Activated CD8-positive, alpha-beta T cell treated with anti-CD3 and anti-CD28 coated beads for 36 hours (primary cell): ENCODE measurements around the gene BRAP. TPM values are rescaled to one million over a fixed set of nuclear protein-coding genes. Genes with fewer than 3 reads are reported as not detected.
"Not testable (repeated sequence)": the region's sequence is repeated elsewhere in the genome, so short reads cannot be mapped to it uniquely, and the experiment has no call there.

ENCODE experiments used
- ATAC-seq: fragments of 200-7000 bp; cut with Tn5 transposase; one replicate; pipeline ENCODE4 v1.10.0; 2021; ENCODE audit warnings: mild to moderate bottlenecking, moderate library complexity
- CTCF ChIA-PET: fragments of 350-600 bp; sonication (Branson Sonifier 250); formaldehyde crosslinking; loops from one replicate; lab custom pipeline; 2021; ENCODE audit warnings: antibody characterized with exemption; lab: Charles Lee
- POLR2A ChIA-PET: fragments of 350-600 bp; sonication (Branson Sonifier 250); formaldehyde crosslinking; loops from one replicate; lab custom pipeline; 2021; ENCODE audit warnings: antibody characterized with exemption; lab: Charles Lee
- DNase-seq: peaks from one replicate; pipeline ENCODE4 v3.0.0-alpha.2; 2020
- H3K27ac Mint-ChIP-seq: one replicate; pipeline ENCODE4 v1.8.0; 2021; ENCODE audit warnings: mild to moderate bottlenecking, mixed read lengths
- H3K27me3 Mint-ChIP-seq: one replicate; pipeline ENCODE4 v1.8.0; 2021; ENCODE audit warnings: mixed read lengths
- H3K36me3 Mint-ChIP-seq: one replicate; pipeline ENCODE4 v1.8.0; 2021; ENCODE audit warnings: low read depth, mixed read lengths
- H3K4me1 Mint-ChIP-seq: one replicate; pipeline ENCODE4 v1.8.0; 2021; ENCODE audit warnings: low read depth, mixed read lengths
- H3K4me3 Mint-ChIP-seq: one replicate; pipeline ENCODE4 v1.8.0; 2021; ENCODE audit warnings: mild to moderate bottlenecking, moderate library complexity, mixed read lengths
- H3K9me3 Mint-ChIP-seq: one replicate; pipeline ENCODE4 v1.8.0; 2021; ENCODE audit warnings: mixed read lengths
- intact Hi-C: fragments of 100-400 bp; cut with micrococcal nuclease; formaldehyde crosslinking; loops from one replicate; pipeline ENCODE4 v1.10.0; 2022
- total RNA-seq, 2 experiments: library from RNA; stranded (reverse); gene quantifications; one replicate each; pipeline ENCODE4 v1.2.3, GENCODE V29; 2021
- TF ChIP-seq, protein P1 (sequence below): fragments of 200-600 bp; IDR thresholded peaks from one replicate; pipeline ENCODE4 v1.8.0; 2022; ENCODE audit warnings: antibody characterized with exemption, mild to moderate bottlenecking

The BRAP gene
- total RNA-seq, 2 experiments from 2014 or later, result 16.3 to 16.9 TPM

DNA sequence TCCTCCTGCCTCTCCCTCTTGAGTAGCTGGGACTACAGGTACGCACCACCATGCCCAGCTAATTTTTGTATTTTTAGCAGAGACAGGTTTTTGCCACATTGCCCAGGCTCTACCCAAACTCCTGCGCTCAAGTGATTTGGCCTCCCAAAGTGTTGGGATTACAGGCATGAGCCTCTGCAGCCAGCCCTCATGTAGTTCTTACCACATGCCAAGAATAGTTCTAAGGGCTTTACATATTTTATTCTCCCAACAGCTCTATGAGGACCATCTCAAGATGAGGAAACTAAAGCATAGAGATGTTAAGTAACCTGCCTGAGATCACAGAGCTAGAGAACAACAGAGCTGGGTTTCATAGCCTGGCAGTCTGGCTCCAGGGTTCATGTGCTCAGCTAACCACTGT lies 43.0 kb upstream of the BRAP start:
- ChIA-PET CTCF (no interaction called here), POLR2A (interaction anchor here (0.5 to 1.2 kb wide), 2 partner anchors 16 to 1278 kb away, joined by 3 to 4 read pairs; no protein-coding TSS in a partner anchor)
- Mint-ChIP-seq H3K27ac (no peak overlapping the region), H3K4me3 (no peak overlapping the region), H3K9me3 (no peaks in the 10 kb centered on the region), H3K27me3 (no peaks in the 10 kb centered on the region), H3K4me1 (no peaks in the 10 kb centered on the region), H3K36me3 (peaks cover 17% of the 10 kb centered on the region)
- intact Hi-C loops, result no loop called here
- ATAC-seq (no peak), DNase-seq (no peak)
- TF ChIP-seq, protein P1, sequence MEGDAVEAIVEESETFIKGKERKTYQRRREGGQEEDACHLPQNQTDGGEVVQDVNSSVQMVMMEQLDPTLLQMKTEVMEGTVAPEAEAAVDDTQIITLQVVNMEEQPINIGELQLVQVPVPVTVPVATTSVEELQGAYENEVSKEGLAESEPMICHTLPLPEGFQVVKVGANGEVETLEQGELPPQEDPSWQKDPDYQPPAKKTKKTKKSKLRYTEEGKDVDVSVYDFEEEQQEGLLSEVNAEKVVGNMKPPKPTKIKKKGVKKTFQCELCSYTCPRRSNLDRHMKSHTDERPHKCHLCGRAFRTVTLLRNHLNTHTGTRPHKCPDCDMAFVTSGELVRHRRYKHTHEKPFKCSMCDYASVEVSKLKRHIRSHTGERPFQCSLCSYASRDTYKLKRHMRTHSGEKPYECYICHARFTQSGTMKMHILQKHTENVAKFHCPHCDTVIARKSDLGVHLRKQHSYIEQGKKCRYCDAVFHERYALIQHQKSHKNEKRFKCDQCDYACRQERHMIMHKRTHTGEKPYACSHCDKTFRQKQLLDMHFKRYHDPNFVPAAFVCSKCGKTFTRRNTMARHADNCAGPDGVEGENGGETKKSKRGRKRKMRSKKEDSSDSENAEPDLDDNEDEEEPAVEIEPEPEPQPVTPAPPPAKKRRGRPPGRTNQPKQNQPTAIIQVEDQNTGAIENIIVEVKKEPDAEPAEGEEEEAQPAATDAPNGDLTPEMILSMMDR, result no peak

DNA sequence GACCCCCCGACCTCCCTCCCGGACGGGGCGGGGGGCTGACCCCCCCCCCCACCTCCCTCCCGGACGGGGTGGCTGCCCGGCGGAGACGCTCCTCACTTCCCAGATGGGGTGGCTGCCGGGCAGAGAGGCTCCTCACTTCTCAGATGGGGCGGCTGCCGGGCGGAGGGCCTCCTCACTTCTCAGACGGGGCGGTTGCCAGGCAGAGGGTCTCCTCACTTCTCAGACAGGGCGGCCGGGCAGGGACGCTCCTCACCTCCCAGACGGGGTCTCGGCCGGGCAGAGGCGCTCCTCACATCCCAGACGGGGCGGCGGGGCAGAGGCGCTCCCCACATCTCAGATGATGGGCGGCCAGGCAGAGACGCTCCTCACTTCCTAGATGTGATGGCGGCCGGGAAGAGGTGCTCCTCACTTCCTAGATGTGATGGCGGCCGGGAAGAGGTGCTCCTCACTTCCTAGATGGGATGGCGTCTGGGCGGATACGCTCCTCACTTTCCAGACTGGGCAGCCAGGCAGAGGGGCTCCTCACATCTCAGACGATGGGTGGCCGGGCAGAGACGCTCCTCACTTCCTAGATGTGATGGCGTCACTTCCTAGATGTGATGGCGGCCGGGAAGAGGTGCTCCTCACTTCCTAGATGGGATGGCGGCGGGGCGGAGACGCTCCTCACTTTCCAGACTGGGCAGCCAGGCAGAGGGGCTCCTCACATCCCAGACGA lies 38.0 kb upstream of the BRAP start:
- intact Hi-C loops, H3K4me3 Mint-ChIP-seq, DNase-seq, ATAC-seq, H3K27me3 Mint-ChIP-seq, CTCF ChIA-PET, H3K9me3 Mint-ChIP-seq, H3K4me1 Mint-ChIP-seq, H3K27ac Mint-ChIP-seq, POLR2A ChIA-PET: not testable (repeated sequence)
- H3K36me3 Mint-ChIP-seq, result peaks cover 16% of the 10 kb centered on the region

DNA sequence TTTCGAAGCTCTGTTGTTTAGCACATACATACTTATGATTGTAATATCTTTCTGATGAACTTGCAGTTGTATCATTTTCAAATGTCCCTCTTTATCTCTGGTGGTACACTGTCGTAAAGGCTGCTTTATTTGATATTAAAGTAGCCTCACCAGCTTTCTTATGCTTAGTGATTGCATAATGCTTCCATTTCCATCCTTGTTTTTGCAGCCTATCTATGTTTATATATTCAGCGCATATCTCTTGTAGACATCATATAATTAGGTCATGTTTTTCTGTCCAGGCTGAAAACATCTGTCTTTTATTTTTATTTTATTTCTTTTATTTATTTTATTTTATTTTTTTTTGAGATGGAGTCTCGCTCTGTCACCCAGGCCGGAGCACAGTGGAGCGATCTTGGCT lies 34.7 kb upstream of the BRAP start:
- H3K27ac Mint-ChIP-seq, result no peak overlapping the region
- DNase-seq (no peak), ATAC-seq (no peak)
- H3K4me1 Mint-ChIP-seq, result no peaks in the 10 kb centered on the region
- peaks cover 19% of the 10 kb centered on the region for H3K36me3 Mint-ChIP-seq
- no peaks in the 10 kb centered on the region for H3K27me3 Mint-ChIP-seq
- H3K4me3 Mint-ChIP-seq, result no peak overlapping the region
- ChIA-PET POLR2A (no interaction called here), CTCF (no interaction called here)
- H3K9me3 Mint-ChIP-seq, result no peaks in the 10 kb centered on the region
- TF ChIP-seq, protein P1, result no peak
- intact Hi-C loops, result no loop called here

DNA sequence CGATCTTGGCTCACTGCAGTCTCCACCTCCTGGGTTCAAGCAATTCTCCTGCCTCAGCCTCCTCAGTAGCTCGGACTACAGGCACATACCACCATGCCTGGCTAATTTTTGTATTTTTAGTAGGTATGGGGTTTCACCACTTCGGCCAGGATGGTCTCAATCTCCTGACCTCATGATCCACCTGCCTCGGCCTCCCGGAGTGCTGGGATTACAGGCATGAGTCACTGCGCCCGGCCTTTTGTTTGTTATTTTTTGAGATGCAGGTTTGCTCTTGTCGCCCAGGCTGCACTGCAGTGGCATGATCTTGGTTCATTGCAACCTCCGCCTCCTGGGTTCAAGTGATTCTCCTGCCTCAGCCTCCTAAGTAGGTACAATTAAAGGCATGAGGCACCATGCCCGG lies 33.6 kb upstream of the BRAP start:
- H3K27me3 Mint-ChIP-seq, DNase-seq, H3K27ac Mint-ChIP-seq, CTCF ChIA-PET, POLR2A ChIA-PET, intact Hi-C loops, H3K9me3 Mint-ChIP-seq, H3K4me1 Mint-ChIP-seq, ATAC-seq, H3K4me3 Mint-ChIP-seq: not testable (repeated sequence)
- H3K36me3 Mint-ChIP-seq, result peaks cover 19% of the 10 kb centered on the region

DNA sequence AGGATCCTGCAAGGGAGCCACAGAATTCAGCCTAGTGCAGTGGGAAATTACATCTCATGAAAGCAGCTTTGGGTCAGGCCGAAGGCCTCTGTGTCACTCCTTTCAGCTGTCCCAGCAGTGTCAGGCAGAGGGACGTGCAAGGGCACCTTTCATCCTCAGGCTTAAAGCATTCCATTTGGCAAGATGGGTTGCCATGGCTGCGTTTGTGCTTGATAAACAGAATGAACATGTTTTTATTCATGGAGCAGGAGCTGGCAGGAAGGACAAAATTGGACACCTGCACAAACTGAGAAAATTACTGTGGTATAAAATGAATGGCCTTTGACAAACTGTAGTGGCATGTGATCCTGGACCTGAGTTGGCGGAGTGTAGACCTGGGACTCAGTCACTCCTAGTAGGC lies 29.5 kb upstream of the BRAP start:
- ChIA-PET POLR2A (no interaction called here), CTCF (interaction anchor here (1.0 kb wide), 1 partner anchor 10 kb away, joined by 3 read pairs; no protein-coding TSS in a partner anchor)
- H3K27me3 Mint-ChIP-seq, result no peaks in the 10 kb centered on the region
- intact Hi-C loops, result no loop called here
- TF ChIP-seq, protein P1, result no peak
- peaks cover 20% of the 10 kb centered on the region for H3K36me3 Mint-ChIP-seq
- no peaks in the 10 kb centered on the region for H3K9me3 Mint-ChIP-seq
- DNase-seq (no peak), ATAC-seq (no peak)
- no peaks in the 10 kb centered on the region for H3K4me1 Mint-ChIP-seq
- H3K27ac Mint-ChIP-seq, result no peak overlapping the region
- no peak overlapping the region for H3K4me3 Mint-ChIP-seq

DNA sequence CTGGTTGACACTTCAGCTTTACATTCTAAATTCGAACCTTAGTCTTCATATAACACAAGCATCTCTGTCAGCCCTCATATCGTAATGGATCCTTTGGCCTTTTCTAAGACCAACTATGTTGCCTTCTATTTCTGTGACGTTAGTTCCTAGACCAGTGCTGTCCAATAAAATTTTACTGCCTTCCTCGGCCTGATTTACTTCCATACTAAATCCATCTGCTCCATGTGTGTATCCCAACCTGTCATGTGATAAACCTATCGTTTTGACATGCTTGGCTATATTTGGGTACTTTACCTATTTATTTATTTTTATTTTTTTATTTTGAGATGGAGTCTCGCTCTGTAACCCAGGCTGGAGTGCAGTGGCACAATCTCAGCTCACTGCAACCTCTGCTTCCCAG lies 20.4 kb upstream of the BRAP start:
- intact Hi-C loops, result no loop called here
- ATAC-seq, result no peak
- H3K4me1 Mint-ChIP-seq, result no peaks in the 10 kb centered on the region
- DNase-seq, result no peak
- H3K27ac Mint-ChIP-seq, result no peak overlapping the region
- H3K4me3 Mint-ChIP-seq, result no peak overlapping the region
- ChIA-PET POLR2A (no interaction called here), CTCF (no interaction called here)
- H3K36me3 Mint-ChIP-seq, result peaks cover 16% of the 10 kb centered on the region
- TF ChIP-seq, protein P1, result no peak
- H3K27me3 Mint-ChIP-seq, result no peaks in the 10 kb centered on the region
- H3K9me3 Mint-ChIP-seq, result no peaks in the 10 kb centered on the region
